DMS 273 (cell line): ENCODE data around the gene IQCC.

Experiments
- DNase-seq: peaks from one replicate; lab custom pipeline; 2025; ENCODE audit not compliant: unreplicated experiment; lab: John Stamatoyannopoulos, UW

IQCC gene

GRCh38 chr1:32255072-32256071 lies 49.9 kb downstream of the IQCC start:
- DNase-seq, result no peak

GRCh38 chr1:32256473-32257226 lies 51.2 kb downstream of the IQCC start:
- no peak for DNase-seq

- DNase-seq, result no peak
These were observed 51.7 kb downstream of the IQCC start for GRCh38 chr1:32257227-32257508.
